Measurements from ENCODE around the gene SLC6A18. TPM values are rescaled to one million over a fixed set of nuclear protein-coding genes. Genes with fewer than 3 reads are reported as not detected.

SLC6A18 gene
- total and polyA plus RNA-seq, 2 of the 4 experiments (the other 2 are of a cell fraction): not detected

GRCh38 chr5:1216918-1217295 is 8.3 kb upstream of the SLC6A18 start:
- WGBS, 2 experiments (ENCODE audit: extremely low coverage in 2 of 2, insufficient read length in 1 of 2): 78% methylated on average over 10 of the region's 18 CpGs; no CpG with 5 or more reads in 1 of the 2 experiments
- CTCF ChIA-PET: no interaction called here
- Histone ChIP-seq H2AK5ac (ENCODE audit: low read depth, low read length) (no peak overlapping the region), H3K14ac (replicated peaks; ENCODE audit: low read depth, low read length) (no peak overlapping the region), H3K23ac (ENCODE audit: low read depth, low read length) (no peak overlapping the region), H2BK120ac (ENCODE audit: low read depth, low read length) (no peak overlapping the region), H3K9me1 (ENCODE audit: insufficient read depth, low read length) (0 out of 2 replicates have a peak, but pooled peaks cover under 1% of the 10 kb centered on the region), H2BK15ac (ENCODE audit: low read depth, low read length) (no peak overlapping the region), H4K8ac (ENCODE audit: low read depth in 2 of 2, low read length in 2 of 2) (no peak overlapping the region), H3K4me1 (ENCODE audit: control insufficient read depth, insufficient read depth, low read length) (no peaks in the 10 kb centered on the region), H2BK20ac (ENCODE audit: low read depth, low read length) (no peak overlapping the region), H4K20me1 (ENCODE audit: insufficient read depth, low read length) (no peaks in the 10 kb centered on the region), H3K56ac (ENCODE audit: extremely low read depth, insufficient read depth, low read length) (no peak overlapping the region), H3K18ac (ENCODE audit: low read depth, low read length) (no peak overlapping the region), H3K79me1 (ENCODE audit: low read depth in 1 of 2, low read length in 2 of 2) (no peaks in the 10 kb centered on the region), H2AFZ (replicated peaks; ENCODE audit: low read length, poor library complexity) (no peak overlapping the region), H2BK5ac (ENCODE audit: low read depth, low read length, poor library complexity, severe bottlenecking) (no peak overlapping the region), H3K4ac (ENCODE audit: low read depth, low read length) (no peak overlapping the region), H4K5ac (ENCODE audit: low read depth, low read length) (no peak overlapping the region), H3K27ac (ENCODE audit: insufficient read depth, low read length) (no peak overlapping the region), H3K27me3 (ENCODE audit: control insufficient read depth, insufficient read depth, low read length) (no peaks in the 10 kb centered on the region), H3K36me3 (ENCODE audit: control insufficient read depth, insufficient read depth, low read length) (no peaks in the 10 kb centered on the region), H3K9ac (ENCODE audit: low read depth, low read length) (no peak overlapping the region), H3K9me3 (ENCODE audit: control insufficient read depth, insufficient read depth, low read length) (peaks cover 24% of the 10 kb centered on the region), H3K4me3 (ENCODE audit: insufficient read depth, low read depth, low read length) (no peak overlapping the region), H3K4me2 (ENCODE audit: low read depth, low read length) (no peak overlapping the region), H4K91ac (ENCODE audit: insufficient read depth, low read depth, low read length) (no peak overlapping the region), H2AK9ac (replicated peaks; ENCODE audit: low read depth, low read length, poor library complexity) (no peak overlapping the region)
- TF ChIP-seq MXI1 (IDR thresholded peaks at IDR 0.05; ENCODE audit: borderline replicate concordance, low read depth, low read length): no peak
- TF ChIP-seq CTCF (conservative IDR thresholded peaks at IDR 0.05; ENCODE audit: low read depth, low read length): no peak
- no peak for TF ChIP-seq NFE2L2 (IDR thresholded peaks at IDR 0.05; ENCODE audit: low read depth, low read length)
- no peak for TF ChIP-seq RFX5 (IDR thresholded peaks at IDR 0.05; ENCODE audit: low read depth, low read length)
- no peak for TF ChIP-seq MAFK (IDR thresholded peaks at IDR 0.05; ENCODE audit: low read depth, low read length)
- TF ChIP-seq SMC3 (IDR thresholded peaks at IDR 0.05; ENCODE audit: low read depth, low read length): no peak
- TF ChIP-seq POLR2A (IDR thresholded peaks at IDR 0.05; ENCODE audit: low read depth, low read length): no peak
- TF ChIP-seq RCOR1 (IDR thresholded peaks at IDR 0.05; ENCODE audit: insufficient replicate concordance, low read length): no peak
- TF ChIP-seq CHD1 (IDR thresholded peaks at IDR 0.05; ENCODE audit: low read depth, low read length): no peak
- TF ChIP-seq BHLHE40 (IDR thresholded peaks at IDR 0.05; ENCODE audit: low read depth, low read length): no peak
- TF ChIP-seq ELK1 (IDR thresholded peaks at IDR 0.05; ENCODE audit: borderline replicate concordance, low read depth, low read length): no peak
- TF ChIP-seq RAD21 (IDR thresholded peaks at IDR 0.05; ENCODE audit: low read length): no peak
- TF ChIP-seq MAZ (IDR thresholded peaks at IDR 0.05; ENCODE audit: borderline replicate concordance, low read depth, low read length): no peak
- TF ChIP-seq FOS (IDR thresholded peaks at IDR 0.05; ENCODE audit: low read depth, low read length): no peak
- TF ChIP-seq CEBPB (IDR thresholded peaks at IDR 0.05; ENCODE audit: low read depth, low read length): no peak
- TF ChIP-seq USF2 (IDR thresholded peaks at IDR 0.05; ENCODE audit: low read depth, low read length): no peak
- ATAC-seq (ENCODE audit: low read depth) (no peak), DNase-seq (no peak)
- BruUV-seq (replicated peaks): no TSS peak
- dilution Hi-C loops (cut with HindIII; ENCODE audit: low sequenced_read_pairs, unreplicated experiment) (no loop called here), in situ Hi-C loops (cut with MboI; ENCODE audit: low sequenced_read_pairs) (no loop called here), intact Hi-C loops (cut with micrococcal nuclease) (no loop called here)
- POLR2A ChIA-PET (ENCODE audit: unreplicated experiment): no interaction called here
